DND-41 (cell line): ENCODE results near the gene CGB2.

ENCODE experiments used
- CTCF ChIP-seq: IDR thresholded peaks from 2 replicates; pipeline ENCODE4 v1.5.1; 2012; ENCODE audit warnings: borderline replicate concordance, low read length, moderate library complexity, mild to moderate bottlenecking; ENCODE audit not compliant: poor library complexity, severe bottlenecking; ENCODE audit errors: extremely low read depth
- EZH2 ChIP-seq: IDR thresholded peaks from 3 replicates; pipeline ENCODE4 v1.6.1; 2012; ENCODE audit warnings: borderline replicate concordance, low read depth, mild to moderate bottlenecking, moderate library complexity, low read length, inconsistent platforms; ENCODE audit not compliant: severe bottlenecking

- TF ChIP-seq CTCF (no peak), EZH2 (no peak)
Measured at GRCh38 chr19:49067554-49067953, 35.9 kb downstream of the CGB2 start.
